Upper lobe of left lung (tissue), 4 donors: ENCODE results near the gene ZSWIM1.
"Not testable (repeated sequence)": the region's sequence is repeated elsewhere in the genome, so short reads cannot be mapped to it uniquely, and the experiment has no call there.

Experiments
- CTCF ChIP-seq, 6 experiments: fragments of 450-650 bp in 4 of 6; fragments of 200-600 bp in 2 of 6; sonication (generic) in 2 of 6; IDR thresholded peaks; one replicate each; pipeline ENCODE4 v1.5.1; 2016 to 2019; ENCODE audit warnings: antibody characterized with exemption in 6 of 6
- EP300 ChIP-seq, 4 donors: sonication (generic); formaldehyde crosslinking; IDR thresholded peaks; one replicate each; pipeline ENCODE4 v1.5.1; 2017; ENCODE audit warnings: antibody characterized with exemption in 4 of 4, control low read depth in 2 of 4
- POLR2A ChIP-seq, 4 donors: fragments of 450-650 bp; IDR thresholded peaks; one replicate each; pipeline ENCODE4 v1.5.1; 2016 to 2017; ENCODE audit warnings: antibody characterized with exemption in 4 of 4, mild to moderate bottlenecking in 2 of 4
- POLR2AphosphoS5 ChIP-seq, 2 donors: sonication (generic); formaldehyde crosslinking; IDR thresholded peaks; one replicate each; pipeline ENCODE4 v1.5.1; 2017; ENCODE audit warnings: antibody characterized with exemption in 2 of 2

DNA sequence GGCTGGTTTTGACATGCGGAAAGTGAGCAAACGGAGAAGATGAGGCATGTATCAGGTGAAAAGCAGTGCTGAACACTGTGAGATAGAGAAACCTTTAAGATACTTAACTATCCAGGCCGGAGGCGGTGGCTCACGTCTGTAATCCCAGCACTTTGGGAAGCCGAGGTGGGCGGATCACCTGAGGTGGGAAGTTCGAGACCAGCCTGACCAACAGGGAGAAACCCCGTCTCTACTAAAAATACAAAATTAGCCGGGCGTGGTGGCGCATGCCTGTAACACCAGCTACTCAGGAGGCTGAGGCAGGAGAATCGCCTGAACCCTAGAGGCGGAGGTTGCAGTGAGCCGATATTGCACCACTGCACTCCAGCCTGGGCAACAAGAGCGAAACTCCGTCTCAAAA, 50.7 kb downstream of the ZSWIM1 start:
- TF ChIP-seq POLR2AphosphoS5, CTCF, EP300, POLR2A (IDR thresholded peaks at IDR 0.05): not testable (repeated sequence)
